Astrocyte of the spinal cord (primary cell): ENCODE measurements around the gene GALNT7.

Experiments
- DNase-seq: peaks from one replicate; pipeline ENCODE4 v3.0.0; 2011; ENCODE audit warnings: low read depth, low spot score
- H3K4me3 ChIP-seq: 2 replicates; pipeline ENCODE4 v1.5.1; 2011; ENCODE audit warnings: low read depth, mild to moderate bottlenecking, low read length, moderate library complexity
- in situ Hi-C: cut with HindIII; loops from 2 replicates; pipeline ENCODE4 v1.10.0; 2017; ENCODE audit warnings: low sequenced_read_pairs
- TF ChIP-seq, protein P1 (sequence below): IDR thresholded peaks from 2 replicates; pipeline ENCODE4 v1.5.1; 2012; ENCODE audit warnings: low read depth, mild to moderate bottlenecking, low read length, inconsistent platforms

GALNT7 gene

DNA sequence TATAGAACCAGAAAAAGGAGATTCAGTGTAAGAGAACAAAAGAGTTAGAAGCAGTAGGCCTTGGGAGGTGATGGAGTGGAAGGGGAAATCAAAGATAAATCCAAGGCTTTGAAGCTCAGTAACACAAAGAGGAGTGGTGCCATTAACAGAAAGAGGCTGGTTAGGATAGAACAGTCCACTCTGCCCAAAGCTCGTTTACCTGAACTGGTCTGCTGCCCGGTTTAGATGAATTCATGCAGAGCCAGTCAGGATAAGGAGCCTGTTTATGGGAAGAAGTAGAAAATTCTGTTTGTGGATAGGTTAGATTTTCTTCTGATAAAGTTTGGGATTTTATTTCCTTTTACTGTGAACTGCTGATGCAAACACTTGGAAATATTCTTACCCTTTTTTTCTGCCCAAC is 85.0 kb downstream of the GALNT7 start:
- TF ChIP-seq, protein P1, sequence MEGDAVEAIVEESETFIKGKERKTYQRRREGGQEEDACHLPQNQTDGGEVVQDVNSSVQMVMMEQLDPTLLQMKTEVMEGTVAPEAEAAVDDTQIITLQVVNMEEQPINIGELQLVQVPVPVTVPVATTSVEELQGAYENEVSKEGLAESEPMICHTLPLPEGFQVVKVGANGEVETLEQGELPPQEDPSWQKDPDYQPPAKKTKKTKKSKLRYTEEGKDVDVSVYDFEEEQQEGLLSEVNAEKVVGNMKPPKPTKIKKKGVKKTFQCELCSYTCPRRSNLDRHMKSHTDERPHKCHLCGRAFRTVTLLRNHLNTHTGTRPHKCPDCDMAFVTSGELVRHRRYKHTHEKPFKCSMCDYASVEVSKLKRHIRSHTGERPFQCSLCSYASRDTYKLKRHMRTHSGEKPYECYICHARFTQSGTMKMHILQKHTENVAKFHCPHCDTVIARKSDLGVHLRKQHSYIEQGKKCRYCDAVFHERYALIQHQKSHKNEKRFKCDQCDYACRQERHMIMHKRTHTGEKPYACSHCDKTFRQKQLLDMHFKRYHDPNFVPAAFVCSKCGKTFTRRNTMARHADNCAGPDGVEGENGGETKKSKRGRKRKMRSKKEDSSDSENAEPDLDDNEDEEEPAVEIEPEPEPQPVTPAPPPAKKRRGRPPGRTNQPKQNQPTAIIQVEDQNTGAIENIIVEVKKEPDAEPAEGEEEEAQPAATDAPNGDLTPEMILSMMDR: no peak
- in situ Hi-C loops: no loop called here
- no peak overlapping the region for H3K4me3 ChIP-seq
- no peak for DNase-seq

DNA sequence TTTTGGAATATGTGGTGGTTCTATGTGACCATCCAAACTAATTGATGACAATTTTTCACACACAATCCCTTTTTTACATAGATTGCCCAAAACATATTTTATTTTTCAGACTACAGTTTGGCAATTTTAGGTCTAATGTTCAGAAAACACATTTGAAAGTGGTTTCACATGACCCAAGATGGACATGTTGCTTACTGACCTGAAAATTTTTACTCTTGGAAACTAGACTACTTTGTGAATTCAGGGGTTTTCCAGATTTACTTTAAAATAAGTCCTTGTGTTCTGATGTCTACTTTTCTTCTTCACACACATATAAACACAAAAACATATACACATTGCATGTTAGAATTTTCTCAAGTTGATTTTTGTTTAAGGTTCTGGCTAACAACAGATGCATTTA is 86.0 kb downstream of the GALNT7 start:
- TF ChIP-seq, protein P1: no peak
- no peak for DNase-seq
- in situ Hi-C loops: no loop called here
- no peak overlapping the region for H3K4me3 ChIP-seq

DNA sequence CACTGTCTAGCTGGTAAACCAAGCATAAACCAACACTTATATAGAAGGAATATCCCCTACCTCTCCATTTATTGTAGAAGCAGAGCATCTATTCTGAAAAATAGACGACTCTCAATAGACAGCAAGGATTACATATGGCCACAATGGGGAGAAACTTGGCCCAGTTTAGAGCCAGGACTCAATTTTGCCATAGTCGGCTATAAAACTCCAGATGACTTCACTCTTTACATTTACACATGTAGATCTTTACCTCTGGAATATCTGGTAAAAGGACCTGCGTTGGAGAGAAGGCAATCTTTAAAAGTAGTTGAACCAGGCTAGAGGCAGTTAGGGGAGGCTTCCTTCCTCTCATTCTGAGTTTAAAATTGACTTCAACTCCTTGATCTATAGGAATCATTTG is 88.2 kb downstream of the GALNT7 start:
- DNase-seq: no peak
- no peak overlapping the region for H3K4me3 ChIP-seq
- TF ChIP-seq, protein P1: no peak
- in situ Hi-C loops: no loop called here

DNA sequence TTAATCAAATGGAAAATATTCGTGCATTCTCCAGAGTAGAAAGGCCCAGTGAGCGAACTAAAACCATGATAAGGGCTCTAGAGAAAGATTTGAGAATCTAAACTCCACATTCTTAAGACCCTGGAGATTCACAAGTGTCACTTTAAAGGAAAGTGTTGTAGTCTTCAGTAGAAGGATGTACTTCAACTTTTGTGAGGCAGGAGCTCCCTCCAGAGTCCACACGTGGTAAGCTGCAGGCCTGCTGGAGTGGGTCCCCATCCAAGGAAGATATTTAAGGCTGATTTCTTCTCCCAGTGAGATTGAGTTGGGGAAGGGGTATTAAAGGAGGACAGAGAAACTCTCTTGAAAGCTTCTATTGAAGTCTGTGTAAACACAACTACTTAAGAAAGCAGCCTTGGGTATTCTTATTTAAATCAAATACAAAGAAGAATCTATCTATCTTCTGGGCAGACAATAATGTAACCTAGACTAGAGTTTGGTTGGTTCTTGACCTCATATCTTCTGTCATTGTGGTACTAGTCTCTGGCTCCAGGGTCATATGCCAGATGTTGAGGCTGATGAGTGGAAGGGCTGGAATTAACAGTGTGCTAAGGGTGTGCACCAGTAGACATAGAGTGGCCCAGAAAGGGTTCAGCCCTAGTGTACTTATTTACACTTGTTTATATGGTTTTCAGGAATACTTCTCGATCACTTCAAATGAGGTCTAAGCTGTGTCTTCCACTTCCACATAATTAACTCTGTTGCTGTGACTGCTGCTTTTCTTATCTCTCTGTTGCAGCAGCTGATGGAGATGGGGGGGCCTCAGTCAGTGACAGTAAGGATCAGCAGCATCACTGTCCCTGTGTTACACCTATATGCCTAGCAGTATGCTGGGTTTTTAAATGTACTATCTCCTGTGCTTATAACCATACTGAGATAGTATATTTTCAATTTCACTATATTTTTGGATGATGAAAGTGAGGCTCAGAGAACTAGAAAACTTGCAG is 89.4 kb downstream of the GALNT7 start:
- in situ Hi-C loops: no loop called here
- DNase-seq: peak; percentile 74
- TF ChIP-seq, protein P1: peak; percentile 91
- H3K4me3 ChIP-seq: no peak overlapping the region

DNA sequence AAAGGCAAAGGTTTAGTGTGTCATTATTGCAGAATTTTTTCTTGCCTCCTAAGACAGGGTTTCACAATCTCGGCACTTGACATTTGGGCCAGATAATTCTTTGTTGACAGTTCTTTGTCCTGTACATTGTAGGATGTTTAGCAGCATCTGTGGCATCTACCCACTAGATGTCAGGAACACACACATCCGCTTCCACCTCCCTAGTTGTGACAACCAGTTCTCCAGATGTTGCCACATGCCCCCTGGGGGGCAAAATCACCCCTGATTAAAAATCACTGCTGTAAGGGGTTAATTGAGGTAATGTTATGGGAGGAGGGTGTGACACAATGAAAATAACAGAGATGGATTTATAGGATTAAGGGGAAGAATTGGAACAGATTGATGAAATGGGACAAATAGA is 90.3 kb downstream of the GALNT7 start:
- no peak for DNase-seq
- in situ Hi-C loops: no loop called here
- no peak overlapping the region for H3K4me3 ChIP-seq
- TF ChIP-seq, protein P1: no peak

DNA sequence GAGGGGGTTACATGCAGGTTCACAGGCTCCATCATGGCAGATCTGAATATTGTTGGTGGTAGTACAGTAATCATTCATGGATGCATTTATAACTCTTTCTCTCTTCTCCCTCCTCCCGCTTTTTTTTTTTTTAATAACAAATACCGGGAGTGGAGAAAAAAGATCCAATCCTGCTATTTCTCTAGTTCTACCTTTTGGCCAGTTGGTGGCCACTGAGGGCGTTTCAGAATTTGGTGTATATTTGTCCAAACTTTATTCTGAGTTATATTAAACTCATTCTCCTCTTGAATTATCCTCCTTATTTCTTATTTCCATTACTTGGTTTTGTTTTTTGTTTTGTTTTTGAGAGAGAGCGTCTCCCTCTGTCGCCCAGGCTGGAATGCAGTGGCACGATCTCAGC is 90.7 kb downstream of the GALNT7 start:
- H3K4me3 ChIP-seq: no peak overlapping the region
- no peak for DNase-seq
- in situ Hi-C loops: no loop called here
- TF ChIP-seq, protein P1: peak; percentile 20
